H54 (cell line): ENCODE results near the gene MAPT.

Source experiments
- DNase-seq: peaks from one replicate; pipeline ENCODE4 v3.0.0; 2011; ENCODE audit warnings: low spot score, mixed read lengths; ENCODE audit not compliant: insufficient read length
- FAIRE-seq: peaks from 3 replicates; lab custom pipeline; 2011; peaks lifted over from hg19 to GRCh38; lab: Jason Lieb, UNC
- POLR2A ChIP-seq: IDR thresholded peaks from 2 replicates; pipeline ENCODE4 v1.6.1; 2011; ENCODE audit warnings: low read depth, mild to moderate bottlenecking, low read length

Gene MAPT

GRCh38 chr17:45918241-45918745 lies 23.9 kb downstream of the MAPT start:
- DNase-seq (no peak), FAIRE-seq (no peak)
- TF ChIP-seq POLR2A: no peak

GRCh38 chr17:45919136-45919535 lies 24.8 kb downstream of the MAPT start:
- no peak for TF ChIP-seq POLR2A

GRCh38 chr17:45920083-45920482 lies 25.7 kb downstream of the MAPT start:
- FAIRE-seq (no peak), DNase-seq (no peak)
- no peak for TF ChIP-seq POLR2A

More at GRCh38 chr17:45919136-45919535, 24.8 kb downstream of the MAPT start:
- FAIRE-seq (no peak), DNase-seq (no peak)

- no peak for FAIRE-seq
- no peak for TF ChIP-seq POLR2A
- no peak for DNase-seq
Observed at GRCh38 chr17:45923511-45924268, 29.3 kb downstream of the MAPT start.

GRCh38 chr17:45924332-45924820 lies 30.0 kb downstream of the MAPT start:
- no peak for DNase-seq
- FAIRE-seq: no peak
- no peak for TF ChIP-seq POLR2A

- no peak for TF ChIP-seq POLR2A
Observed at GRCh38 chr17:45925311-45925710, 31.0 kb downstream of the MAPT start.

GRCh38 chr17:45927247-45927646 lies 32.9 kb downstream of the MAPT start:
- no peak for FAIRE-seq
- TF ChIP-seq POLR2A: no peak
- no peak for DNase-seq

More at GRCh38 chr17:45925311-45925710, 31.0 kb downstream of the MAPT start:
- DNase-seq (no peak), FAIRE-seq (no peak)

- no peak for TF ChIP-seq POLR2A
- DNase-seq (no peak), FAIRE-seq (no peak)
Observed at GRCh38 chr17:45929344-45929743, 35.0 kb downstream of the MAPT start.

GRCh38 chr17:45930420-45930951 lies 36.1 kb downstream of the MAPT start:
- no peak for DNase-seq
- no peak for TF ChIP-seq POLR2A
- no peak for FAIRE-seq

GRCh38 chr17:45931677-45932076 lies 37.3 kb downstream of the MAPT start:
- DNase-seq: no peak
- TF ChIP-seq POLR2A: no peak

GRCh38 chr17:45934044-45934979 lies 40.0 kb downstream of the MAPT start:
- DNase-seq (no peak), FAIRE-seq (no peak)
- no peak for TF ChIP-seq POLR2A

More at GRCh38 chr17:45931677-45932076, 37.3 kb downstream of the MAPT start:
- FAIRE-seq: no peak

- no peak for DNase-seq
- no peak for TF ChIP-seq POLR2A
- FAIRE-seq: no peak
Observed at GRCh38 chr17:45935197-45935709, 40.9 kb downstream of the MAPT start.
